ENCODE results near the gene FES. TPM values are rescaled to one million over a fixed set of nuclear protein-coding genes. Genes with fewer than 3 reads are reported as not detected.

The FES gene
- total and polyA plus RNA-seq, 2 of the 13 experiments (the other 11 are each of a cell fraction or from before 2014, with no cell fraction given), result 4.0 to 9.5 TPM

- TF ChIP-seq HCFC1 (IDR thresholded peaks at IDR 0.05; ENCODE audit: low read depth, low read length) (0 out of 2 replicates have a peak, but pooled peaks have one; percentile 8), ZNF749 (CRISPR knock-in tag; IDR thresholded peaks at IDR 0.05; ENCODE audit: borderline replicate concordance) (no peak), MTF1 (CRISPR knock-in tag; IDR thresholded peaks at IDR 0.05) (no peak), FOSL1 (CRISPR knock-in tag; IDR thresholded peaks at IDR 0.05; ENCODE audit: borderline replicate concordance) (no peak), HMGXB3 (CRISPR knock-in tag; IDR thresholded peaks at IDR 0.05; ENCODE audit: borderline replicate concordance) (0 out of 2 replicates have a peak, but pooled peaks have one; percentile 18), ZNF644 (CRISPR knock-in tag; IDR thresholded peaks at IDR 0.05; ENCODE audit: low read depth) (no peak; the same call in 1 of the 2 replicates), IRF2 (CRISPR knock-in tag; IDR thresholded peaks at IDR 0.05) (peak; percentile 37; the same call in 1 of the 2 replicates), RNF2 (conservative IDR thresholded peaks at IDR 0.05; ENCODE audit: low read depth) (no peak), ZNF292 (CRISPR knock-in tag; IDR thresholded peaks at IDR 0.05; ENCODE audit: borderline replicate concordance, low read depth) (0 out of 2 replicates have a peak, but pooled peaks have one; percentile 22), EHMT2 (IDR thresholded peaks at IDR 0.05; ENCODE audit: borderline replicate concordance, low read depth, low read length) (no peak), SUZ12 (IDR thresholded peaks at IDR 0.05; ENCODE audit: low read depth, low read length) (no peak)
- TF ChIP-seq, protein P1, sequence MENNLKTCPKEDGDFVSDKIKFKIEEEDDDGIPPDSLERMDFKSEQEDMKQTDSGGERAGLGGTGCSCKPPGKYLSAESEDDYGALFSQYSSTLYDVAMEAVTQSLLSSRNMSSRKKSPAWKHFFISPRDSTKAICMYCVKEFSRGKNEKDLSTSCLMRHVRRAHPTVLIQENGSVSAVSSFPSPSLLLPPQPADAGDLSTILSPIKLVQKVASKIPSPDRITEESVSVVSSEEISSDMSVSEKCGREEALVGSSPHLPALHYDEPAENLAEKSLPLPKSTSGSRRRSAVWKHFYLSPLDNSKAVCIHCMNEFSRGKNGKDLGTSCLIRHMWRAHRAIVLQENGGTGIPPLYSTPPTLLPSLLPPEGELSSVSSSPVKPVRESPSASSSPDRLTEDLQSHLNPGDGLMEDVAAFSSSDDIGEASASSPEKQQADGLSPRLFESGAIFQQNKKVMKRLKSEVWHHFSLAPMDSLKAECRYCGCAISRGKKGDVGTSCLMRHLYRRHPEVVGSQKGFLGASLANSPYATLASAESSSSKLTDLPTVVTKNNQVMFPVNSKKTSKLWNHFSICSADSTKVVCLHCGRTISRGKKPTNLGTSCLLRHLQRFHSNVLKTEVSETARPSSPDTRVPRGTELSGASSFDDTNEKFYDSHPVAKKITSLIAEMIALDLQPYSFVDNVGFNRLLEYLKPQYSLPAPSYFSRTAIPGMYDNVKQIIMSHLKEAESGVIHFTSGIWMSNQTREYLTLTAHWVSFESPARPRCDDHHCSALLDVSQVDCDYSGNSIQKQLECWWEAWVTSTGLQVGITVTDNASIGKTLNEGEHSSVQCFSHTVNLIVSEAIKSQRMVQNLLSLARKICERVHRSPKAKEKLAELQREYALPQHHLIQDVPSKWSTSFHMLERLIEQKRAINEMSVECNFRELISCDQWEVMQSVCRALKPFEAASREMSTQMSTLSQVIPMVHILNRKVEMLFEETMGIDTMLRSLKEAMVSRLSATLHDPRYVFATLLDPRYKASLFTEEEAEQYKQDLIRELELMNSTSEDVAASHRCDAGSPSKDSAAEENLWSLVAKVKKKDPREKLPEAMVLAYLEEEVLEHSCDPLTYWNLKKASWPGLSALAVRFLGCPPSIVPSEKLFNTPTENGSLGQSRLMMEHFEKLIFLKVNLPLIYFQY (CRISPR knock-in tag; IDR thresholded peaks at IDR 0.05; ENCODE audit: borderline replicate concordance), result peak; percentile 99
- TF ChIP-seq, protein P2, sequence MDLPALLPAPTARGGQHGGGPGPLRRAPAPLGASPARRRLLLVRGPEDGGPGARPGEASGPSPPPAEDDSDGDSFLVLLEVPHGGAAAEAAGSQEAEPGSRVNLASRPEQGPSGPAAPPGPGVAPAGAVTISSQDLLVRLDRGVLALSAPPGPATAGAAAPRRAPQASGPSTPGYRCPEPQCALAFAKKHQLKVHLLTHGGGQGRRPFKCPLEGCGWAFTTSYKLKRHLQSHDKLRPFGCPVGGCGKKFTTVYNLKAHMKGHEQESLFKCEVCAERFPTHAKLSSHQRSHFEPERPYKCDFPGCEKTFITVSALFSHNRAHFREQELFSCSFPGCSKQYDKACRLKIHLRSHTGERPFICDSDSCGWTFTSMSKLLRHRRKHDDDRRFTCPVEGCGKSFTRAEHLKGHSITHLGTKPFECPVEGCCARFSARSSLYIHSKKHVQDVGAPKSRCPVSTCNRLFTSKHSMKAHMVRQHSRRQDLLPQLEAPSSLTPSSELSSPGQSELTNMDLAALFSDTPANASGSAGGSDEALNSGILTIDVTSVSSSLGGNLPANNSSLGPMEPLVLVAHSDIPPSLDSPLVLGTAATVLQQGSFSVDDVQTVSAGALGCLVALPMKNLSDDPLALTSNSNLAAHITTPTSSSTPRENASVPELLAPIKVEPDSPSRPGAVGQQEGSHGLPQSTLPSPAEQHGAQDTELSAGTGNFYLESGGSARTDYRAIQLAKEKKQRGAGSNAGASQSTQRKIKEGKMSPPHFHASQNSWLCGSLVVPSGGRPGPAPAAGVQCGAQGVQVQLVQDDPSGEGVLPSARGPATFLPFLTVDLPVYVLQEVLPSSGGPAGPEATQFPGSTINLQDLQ (CRISPR knock-in tag; IDR thresholded peaks at IDR 0.05), result peak; percentile 86
- TF ChIP-seq, protein P3, sequence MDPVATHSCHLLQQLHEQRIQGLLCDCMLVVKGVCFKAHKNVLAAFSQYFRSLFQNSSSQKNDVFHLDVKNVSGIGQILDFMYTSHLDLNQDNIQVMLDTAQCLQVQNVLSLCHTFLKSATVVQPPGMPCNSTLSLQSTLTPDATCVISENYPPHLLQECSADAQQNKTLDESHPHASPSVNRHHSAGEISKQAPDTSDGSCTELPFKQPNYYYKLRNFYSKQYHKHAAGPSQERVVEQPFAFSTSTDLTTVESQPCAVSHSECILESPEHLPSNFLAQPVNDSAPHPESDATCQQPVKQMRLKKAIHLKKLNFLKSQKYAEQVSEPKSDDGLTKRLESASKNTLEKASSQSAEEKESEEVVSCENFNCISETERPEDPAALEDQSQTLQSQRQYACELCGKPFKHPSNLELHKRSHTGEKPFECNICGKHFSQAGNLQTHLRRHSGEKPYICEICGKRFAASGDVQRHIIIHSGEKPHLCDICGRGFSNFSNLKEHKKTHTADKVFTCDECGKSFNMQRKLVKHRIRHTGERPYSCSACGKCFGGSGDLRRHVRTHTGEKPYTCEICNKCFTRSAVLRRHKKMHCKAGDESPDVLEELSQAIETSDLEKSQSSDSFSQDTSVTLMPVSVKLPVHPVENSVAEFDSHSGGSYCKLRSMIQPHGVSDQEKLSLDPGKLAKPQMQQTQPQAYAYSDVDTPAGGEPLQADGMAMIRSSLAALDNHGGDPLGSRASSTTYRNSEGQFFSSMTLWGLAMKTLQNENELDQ (CRISPR knock-in tag; IDR thresholded peaks at IDR 0.05; ENCODE audit: borderline replicate concordance), result no peak
These were observed 47.7 kb downstream of the FES start, which contains the start of gene HDDC3 (continued) for GRCh38 chr15:90931828-90932659.

Data from HepG2 (cell line).